PFSK-1 (cell line): ENCODE data around the gene XPNPEP2.

ENCODE experiments used
- FOXP2 ChIP-seq: optimal IDR thresholded peaks from 2 replicates; pipeline ENCODE3; 2011; ENCODE audit warnings: borderline replicate concordance, control low read depth, inconsistent platforms; ENCODE audit not compliant: insufficient read depth; ENCODE audit errors: extremely low read length, extremely low read depth
- POLR2AphosphoS5 ChIP-seq: IDR thresholded peaks from 2 replicates; pipeline ENCODE4 v1.6.1; 2012; ENCODE audit warnings: low read depth, mild to moderate bottlenecking, control low read depth, low read length, moderate library complexity
- REST ChIP-seq, 2 experiments: IDR thresholded peaks; 2 replicates each; pipeline versions ENCODE4 v1.6.1 to v1.8.0; 2011 to 2012; ENCODE audit warnings: low read depth in 2 of 2, low read length in 2 of 2, control low read depth in 1 of 2, inconsistent platforms in 1 of 2, mild to moderate bottlenecking in 1 of 2, moderate library complexity in 1 of 2; ENCODE audit not compliant: insufficient read depth in 1 of 2
- SIN3A ChIP-seq: IDR thresholded peaks from 2 replicates; pipeline ENCODE4 v1.6.1; 2012; ENCODE audit warnings: mild to moderate bottlenecking, low read length, moderate library complexity, borderline replicate concordance; ENCODE audit not compliant: insufficient read depth
- TAF1 ChIP-seq: IDR thresholded peaks from 2 replicates; pipeline ENCODE4 v1.6.1; 2012; ENCODE audit warnings: low read length, control low read depth, borderline replicate concordance; ENCODE audit not compliant: insufficient read depth

XPNPEP2 gene

GRCh38 chrX:129732857-129733256 lies 5.9 kb upstream of the XPNPEP2 start:
- TF ChIP-seq POLR2AphosphoS5 (no peak), REST (IDR thresholded peaks at IDR 0.05; ENCODE audit: insufficient read depth in 1 of 2, low read depth in 2 of 2, low read length in 2 of 2) (no peak), FOXP2 (no peak), SIN3A (no peak), TAF1 (no peak)

- TF ChIP-seq REST (IDR thresholded peaks at IDR 0.05; ENCODE audit: insufficient read depth in 1 of 2, low read depth in 2 of 2, low read length in 2 of 2) = no peak
- TF ChIP-seq POLR2AphosphoS5 = no peak
- no peak for TF ChIP-seq FOXP2
- no peak for TF ChIP-seq SIN3A
- TF ChIP-seq TAF1 = no peak
These were observed 5.4 kb upstream of the XPNPEP2 start for GRCh38 chrX:129733335-129733734.

GRCh38 chrX:129736491-129736890 lies 2.3 kb upstream of the XPNPEP2 start:
- no peak for TF ChIP-seq SIN3A
- no peak for TF ChIP-seq TAF1
- TF ChIP-seq REST (IDR thresholded peaks at IDR 0.05; ENCODE audit: insufficient read depth in 1 of 2, low read depth in 2 of 2, low read length in 2 of 2) = no peak
- no peak for TF ChIP-seq FOXP2
- TF ChIP-seq POLR2AphosphoS5 = no peak

- no peak for TF ChIP-seq REST (IDR thresholded peaks at IDR 0.05; ENCODE audit: insufficient read depth in 1 of 2, low read depth in 2 of 2, low read length in 2 of 2)
These were observed 863 bp upstream of the XPNPEP2 start for GRCh38 chrX:129737916-129738315.

GRCh38 chrX:129739578-129739977 lies 799 bp downstream of the XPNPEP2 start:
- no peak for TF ChIP-seq TAF1
- TF ChIP-seq FOXP2 = no peak
- TF ChIP-seq REST (IDR thresholded peaks at IDR 0.05; ENCODE audit: insufficient read depth in 1 of 2, low read depth in 2 of 2, low read length in 2 of 2) = no peak
- no peak for TF ChIP-seq SIN3A
- TF ChIP-seq POLR2AphosphoS5 = no peak
